HG03066 (cell line): Measurements from ENCODE around the gene ENGASE.

Experiments used
- ATAC-seq: cut with Tn5 transposase; IDR thresholded peaks from one replicate; pipeline ENCODE4 v1.9.1; 2021; ENCODE audit warnings: low read depth; ENCODE audit not compliant: unreplicated experiment

Gene ENGASE

GRCh38 chr17:79112471-79112870 is 37.8 kb downstream of the ENGASE start:
- no peak for ATAC-seq

- no peak for ATAC-seq
These were observed 39.3 kb downstream of the ENGASE start for GRCh38 chr17:79113699-79114457.

- ATAC-seq, result no peak
These were observed 40.1 kb downstream of the ENGASE start for GRCh38 chr17:79114458-79115301.

- ATAC-seq, result no peak
These were observed 40.9 kb downstream of the ENGASE start for GRCh38 chr17:79115487-79115886.

GRCh38 chr17:79116575-79117368 is 42.1 kb downstream of the ENGASE start:
- ATAC-seq, result no peak

GRCh38 chr17:79117905-79118487 is 43.4 kb downstream of the ENGASE start:
- no peak for ATAC-seq

GRCh38 chr17:79118924-79119323 is 44.3 kb downstream of the ENGASE start:
- no peak for ATAC-seq

- ATAC-seq, result no peak
These were observed 45.6 kb downstream of the ENGASE start for GRCh38 chr17:79120259-79120658.

- no peak for ATAC-seq
These were observed 49.4 kb downstream of the ENGASE start for GRCh38 chr17:79123988-79124387.

- ATAC-seq, result no peak
These were observed 50.0 kb downstream of the ENGASE start for GRCh38 chr17:79124513-79125209.

GRCh38 chr17:79125503-79125902 is 50.9 kb downstream of the ENGASE start:
- no peak for ATAC-seq

- no peak for ATAC-seq
These were observed 51.5 kb downstream of the ENGASE start for GRCh38 chr17:79126139-79126538.

- ATAC-seq, result no peak
These were observed 53.0 kb downstream of the ENGASE start for GRCh38 chr17:79127534-79128135.

- no peak for ATAC-seq
These were observed 54.9 kb downstream of the ENGASE start for GRCh38 chr17:79129523-79129922.

- ATAC-seq, result no peak
These were observed 56.1 kb downstream of the ENGASE start for GRCh38 chr17:79130536-79131273.

- ATAC-seq, result no peak
These were observed 56.6 kb downstream of the ENGASE start for GRCh38 chr17:79131274-79131635.

GRCh38 chr17:79131701-79132100 is 57.1 kb downstream of the ENGASE start:
- no peak for ATAC-seq

- no peak for ATAC-seq
These were observed 57.8 kb downstream of the ENGASE start for GRCh38 chr17:79132271-79133064.
